Duodenal mucosa (tissue), 2 donors: Measurements from ENCODE around the gene PCDHB2.
A peak's percentile ranks its signal among the peaks of the same experiment; 100 is the strongest.
"Not testable (repeated sequence)": the region's sequence is repeated elsewhere in the genome, so short reads cannot be mapped to it uniquely, and the experiment has no call there.

Experiments used
- H3K27ac ChIP-seq: one replicate; pipeline ENCODE4 v1.7.0; 2013; ENCODE audit warnings: low read depth, low read length
- H3K27me3 ChIP-seq, 2 donors: one replicate each; pipeline ENCODE4 v1.7.0; 2013; ENCODE audit warnings: low read length in 2 of 2, control low read depth in 1 of 2; ENCODE audit not compliant: insufficient read depth in 2 of 2, control insufficient read depth in 1 of 2
- H3K36me3 ChIP-seq, 2 donors: one replicate each; pipeline ENCODE4 v1.7.0; 2013; ENCODE audit warnings: low read length in 2 of 2, control low read depth in 1 of 2; ENCODE audit not compliant: insufficient read depth in 2 of 2, control insufficient read depth in 1 of 2
- H3K4me1 ChIP-seq, 2 donors: one replicate each; pipeline ENCODE4 v1.7.0; 2013; ENCODE audit warnings: low read length in 2 of 2, control low read depth in 1 of 2; ENCODE audit not compliant: insufficient read depth in 2 of 2, control insufficient read depth in 1 of 2
- H3K4me3 ChIP-seq, 2 donors: one replicate each; pipeline ENCODE4 v1.7.0; 2013; ENCODE audit warnings: low read length in 2 of 2, low read depth in 1 of 2
- H3K9ac ChIP-seq, 2 donors: one replicate each; pipeline ENCODE4 v1.7.0; 2013; ENCODE audit warnings: low read length in 2 of 2, low read depth in 1 of 2
- H3K9me3 ChIP-seq, 2 donors: one replicate each; pipeline ENCODE4 v1.7.0; 2013; ENCODE audit warnings: low read length in 2 of 2, control low read depth in 1 of 2; ENCODE audit not compliant: control insufficient read depth in 1 of 2

The PCDHB2 gene

GRCh38 chr5:141100243-141100805 is 5.9 kb downstream of the PCDHB2 start, which contains the start of gene PCDHB3:
TSS of gene PCDHB3 (plus strand) at chr5:141100473. CDS start at chr5:141100650, 177 bp downstream.
- Histone ChIP-seq H3K27me3 (no peaks in the 10 kb centered on the region), H3K4me3 (peak within 1 kb of the TSS; percentile 22 to 43), H3K4me1 (no peaks in the 10 kb centered on the region), H3K9me3 (peaks cover 22 to 27% of the 10 kb centered on the region in 2 donors), H3K36me3 (no peaks in the 10 kb centered on the region), H3K27ac (no peak within 1 kb of the TSS), H3K9ac (no peak within 1 kb of the TSS)

- Histone ChIP-seq H3K9ac (no peak overlapping the region), H3K4me3 (no peak overlapping the region), H3K36me3 (no peaks in the 10 kb centered on the region)
Observed at GRCh38 chr5:141101059-141101458, 6.6 kb downstream of the PCDHB2 start.

GRCh38 chr5:141102070-141102469 is 7.7 kb downstream of the PCDHB2 start:
- not testable (repeated sequence) for H3K27ac ChIP-seq, H3K27me3 ChIP-seq, H3K9ac ChIP-seq, H3K4me1 ChIP-seq, H3K4me3 ChIP-seq, H3K36me3 ChIP-seq
- H3K9me3 ChIP-seq: peaks cover 18 to 20% of the 10 kb centered on the region in 2 donors

More at GRCh38 chr5:141101059-141101458, 6.6 kb downstream of the PCDHB2 start:
- H3K4me1 ChIP-seq: no peaks in the 10 kb centered on the region
- H3K27me3 ChIP-seq: no peaks in the 10 kb centered on the region
- peaks cover 18 to 20% of the 10 kb centered on the region in 2 donors for H3K9me3 ChIP-seq
- no peak overlapping the region for H3K27ac ChIP-seq

DNA sequence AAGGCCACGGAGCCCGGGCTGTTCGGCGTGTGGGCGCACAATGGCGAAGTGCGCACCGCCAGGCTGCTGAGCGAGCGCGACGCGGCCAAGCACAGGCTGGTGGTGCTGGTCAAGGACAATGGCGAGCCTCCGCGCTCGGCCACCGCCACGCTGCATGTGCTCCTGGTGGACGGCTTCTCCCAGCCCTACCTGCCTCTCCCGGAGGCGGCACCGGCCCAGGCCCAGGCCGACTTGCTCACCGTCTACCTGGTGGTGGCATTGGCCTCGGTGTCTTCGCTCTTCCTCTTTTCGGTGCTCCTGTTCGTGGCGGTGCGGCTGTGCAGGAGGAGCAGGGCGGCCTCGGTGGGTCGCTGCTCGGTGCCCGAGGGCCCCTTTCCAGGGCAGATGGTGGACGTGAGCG is 8.1 kb downstream of the PCDHB2 start:
- not testable (repeated sequence) for H3K36me3 ChIP-seq, H3K4me3 ChIP-seq, H3K9ac ChIP-seq, H3K27ac ChIP-seq, H3K4me1 ChIP-seq, H3K27me3 ChIP-seq
- peaks cover 18 to 20% of the 10 kb centered on the region in 2 donors for H3K9me3 ChIP-seq

GRCh38 chr5:141105350-141105749 is 10.9 kb downstream of the PCDHB2 start:
- H3K27me3 ChIP-seq: no peaks in the 10 kb centered on the region
- H3K27ac ChIP-seq: no peak overlapping the region
- no peaks in the 10 kb centered on the region for H3K36me3 ChIP-seq
- peaks cover 14 to 15% of the 10 kb centered on the region in 2 donors for H3K9me3 ChIP-seq
- no peak overlapping the region for H3K9ac ChIP-seq
- no peaks in the 10 kb centered on the region for H3K4me1 ChIP-seq
- H3K4me3 ChIP-seq: no peak overlapping the region

DNA sequence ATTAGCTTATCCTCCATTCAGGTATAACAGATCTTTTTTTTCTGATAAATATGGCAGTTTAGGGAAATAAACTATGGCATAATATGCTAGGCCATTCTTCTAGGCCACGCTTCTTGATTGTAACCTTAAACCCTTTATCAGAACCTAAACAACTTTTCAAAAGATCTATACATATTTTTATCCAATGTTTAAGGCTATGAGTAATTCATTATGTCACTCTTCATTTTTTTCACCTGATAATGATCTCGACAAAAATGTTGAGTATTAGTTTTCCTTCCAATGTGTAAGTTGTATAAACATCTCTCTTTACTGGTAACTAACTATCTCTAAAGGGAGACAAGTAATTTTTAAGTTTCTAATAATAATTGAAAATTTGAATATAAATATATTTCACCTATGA is 24.8 kb downstream of the PCDHB2 start:
- no peak overlapping the region for H3K4me3 ChIP-seq
- H3K9me3 ChIP-seq: peaks cover 6 to 13% of the 10 kb centered on the region in 2 donors
- no peak overlapping the region for H3K27ac ChIP-seq
- H3K9ac ChIP-seq: no peak overlapping the region
- H3K27me3 ChIP-seq: no peaks in the 10 kb centered on the region
- no peaks in the 10 kb centered on the region for H3K4me1 ChIP-seq
- no peaks in the 10 kb centered on the region for H3K36me3 ChIP-seq

DNA sequence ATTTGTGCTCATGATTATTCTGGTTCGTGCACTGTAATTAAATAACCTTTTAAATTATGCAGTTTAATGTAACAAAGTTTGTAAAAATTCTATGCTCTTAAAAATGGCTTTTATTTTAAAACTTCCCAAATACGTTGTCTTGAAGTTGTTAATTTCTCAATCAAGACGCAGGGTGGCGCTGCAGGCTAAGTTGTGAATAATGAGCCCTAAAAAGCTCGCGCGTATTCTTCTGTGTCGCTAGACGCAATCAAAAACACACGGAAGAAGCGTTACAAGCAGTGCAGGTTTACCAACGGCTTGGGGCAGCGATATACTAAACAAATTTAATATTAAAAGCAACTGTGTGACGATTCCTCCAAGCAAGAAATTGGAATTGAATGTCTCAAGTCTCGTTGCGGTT is 27.1 kb downstream of the PCDHB2 start, which contains the start of gene PCDHB4:
Gene PCDHB4, plus strand, starts transcription at position 256 of the 400 bp plus-strand sequence. CDS start 181 bp downstream, outside the sequence.
- peak within 1 kb of the TSS in 1 of 2 donors; percentile 41 for H3K4me3 ChIP-seq
- H3K9me3 ChIP-seq: peaks cover 6 to 9% of the 10 kb centered on the region in 2 donors
- H3K27ac ChIP-seq: no peak within 1 kb of the TSS
- no peaks in the 10 kb centered on the region for H3K4me1 ChIP-seq
- no peaks in the 10 kb centered on the region for H3K27me3 ChIP-seq
- H3K9ac ChIP-seq: no peak within 1 kb of the TSS
- no peaks in the 10 kb centered on the region for H3K36me3 ChIP-seq

GRCh38 chr5:141121985-141122384 is 27.6 kb downstream of the PCDHB2 start:
- Histone ChIP-seq H3K4me3 (peak overlapping the region in 1 of 2 donors; percentile 41), H3K27me3 (no peaks in the 10 kb centered on the region), H3K27ac (no peak overlapping the region), H3K9me3 (peaks cover 6 to 9% of the 10 kb centered on the region in 2 donors), H3K9ac (no peak overlapping the region), H3K36me3 (no peaks in the 10 kb centered on the region), H3K4me1 (no peaks in the 10 kb centered on the region)

- H3K27ac ChIP-seq, H3K4me3 ChIP-seq, H3K9me3 ChIP-seq: not testable (repeated sequence)
Observed at GRCh38 chr5:141123396-141124135, 29.2 kb downstream of the PCDHB2 start.

DNA sequence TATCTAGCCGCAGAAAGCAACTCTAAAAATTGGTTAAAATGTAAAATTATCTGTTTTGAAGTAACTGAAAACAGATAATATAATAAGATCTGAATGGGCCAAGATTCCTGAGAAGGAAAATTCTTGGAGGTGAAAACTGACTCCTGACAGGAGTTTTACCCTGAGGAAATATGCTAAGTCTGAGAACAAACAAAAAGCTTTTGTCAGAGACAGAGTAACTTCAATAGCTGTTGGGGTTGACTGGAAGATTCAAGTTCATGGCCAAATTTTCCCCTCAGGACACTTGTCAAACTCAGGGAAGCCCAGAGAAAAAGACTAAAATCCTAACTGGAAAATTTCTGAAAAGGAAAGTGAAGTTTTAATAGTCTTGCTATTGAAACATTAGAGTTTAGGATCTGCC is 32.9 kb downstream of the PCDHB2 start:
- H3K27me3 ChIP-seq: no peaks in the 10 kb centered on the region

More at GRCh38 chr5:141123396-141124135, 29.2 kb downstream of the PCDHB2 start:
- H3K4me1 ChIP-seq, H3K27me3 ChIP-seq, H3K9ac ChIP-seq, H3K36me3 ChIP-seq: not testable (repeated sequence)

More for the DNA sequence above, 32.9 kb downstream of the PCDHB2 start:
- H3K4me3 ChIP-seq: no peak overlapping the region
- H3K4me1 ChIP-seq: no peaks in the 10 kb centered on the region
- H3K27ac ChIP-seq: no peak overlapping the region
- H3K9me3 ChIP-seq: peaks cover 3 to 10% of the 10 kb centered on the region in 2 donors
- no peaks in the 10 kb centered on the region for H3K36me3 ChIP-seq
- no peak overlapping the region for H3K9ac ChIP-seq
